ENCODE measurements around the gene PHF1. TPM values are rescaled to one million over a fixed set of nuclear protein-coding genes. Genes with fewer than 3 reads are reported as not detected.

PHF1 gene
- total and polyA plus RNA-seq, 2 of the 13 experiments (the other 11 are each of a cell fraction or from before 2014, with no cell fraction given) = 25.4 to 61.9 TPM

GRCh38 chr6:33392595-33392948, 18.2 kb upstream of the PHF1 start:
- ChIA-PET POLR2A (no interaction called here), CTCF (ENCODE audit: low intra/inter-chr PET ratio, low total read pairs) (no interaction called here)
- TF ChIP-seq ZNF747 (CRISPR knock-in tag; IDR thresholded peaks at IDR 0.05; ENCODE audit: borderline replicate concordance) (0 out of 2 replicates have a peak, but pooled peaks have one; percentile 64), ZBTB46 (CRISPR knock-in tag; IDR thresholded peaks at IDR 0.05; ENCODE audit: borderline replicate concordance) (no peak), SOX13 (IDR thresholded peaks at IDR 0.05) (no peak), SOX13 (CRISPR knock-in tag; conservative IDR thresholded peaks at IDR 0.05 in 1 of 2, IDR thresholded peaks at IDR 0.05 in 1 of 2) (0 out of 4 replicates have a peak, but pooled peaks of 1 of the 2 experiments have one; percentile 1), MEIS1 (CRISPR knock-in tag; IDR thresholded peaks at IDR 0.05; ENCODE audit: borderline replicate concordance) (no peak), FOXA3 (CRISPR knock-in tag; IDR thresholded peaks at IDR 0.05) (0 out of 2 replicates have a peak, but pooled peaks have one; percentile 8), RNF219 (CRISPR knock-in tag; IDR thresholded peaks at IDR 0.05) (no peak), ZMYM3 (CRISPR knock-in tag; IDR thresholded peaks at IDR 0.05) (peak; percentile 42; the same call in 1 of the 2 replicates)
- 8% methylated on average over 5 of the region's 5 CpGs for WGBS (ENCODE audit: low lambda C conversion rate)
- H3K4me2 ChIP-seq (ENCODE audit: low read depth, low read length) = peak overlapping the region; percentile 80
- ATAC-seq (0 out of 3 replicates have a peak, but pooled peaks have one; percentile 8), DNase-seq (ENCODE audit: low spot score) (no peak), FAIRE-seq (no peak)
- H3K36me3 ChIP-seq (replicated peaks in 1 of 2; ENCODE audit: control insufficient read depth in 1 of 2, insufficient read depth in 2 of 2, low read length in 2 of 2) = peaks cover 0 to 2% of the 10 kb centered on the region in 2 experiments; a peak in 2 of 5 replicates
- H3K27me3 ChIP-seq (ENCODE audit: control insufficient read depth in 1 of 2, insufficient read depth in 2 of 2, low read length in 2 of 2) = no peaks in the 10 kb centered on the region; a peak in 1 of 5 replicates
- H3K4me3 ChIP-seq (replicated peaks in 1 of 3; ENCODE audit: insufficient read depth in 1 of 3, low read depth in 2 of 3, low read length in 3 of 3) = peak overlapping the region; percentile 83 to 95 (median 90)
- intact Hi-C loops (cut with micrococcal nuclease; ENCODE audit: unreplicated experiment) = loop anchor here (5.0 kb wide), 1 partner anchor 195 kb away; no protein-coding TSS in a partner anchor
- H3K4me1 ChIP-seq (ENCODE audit: insufficient read depth, low read length) = peaks cover 49% of the 10 kb centered on the region
- peaks cover 54% of the 10 kb centered on the region for H3K79me2 ChIP-seq (ENCODE audit: insufficient read depth, low read length)
- H3K9ac ChIP-seq (ENCODE audit: insufficient read depth, low read depth, low read length) = peak overlapping the region; percentile 90
- H3K27ac ChIP-seq (ENCODE audit: extremely low read length, insufficient read depth, low read length) = peak overlapping the region; percentile 82
- in situ Hi-C loops (cut with HindIII; ENCODE audit: extremely low pct_ligation_motif_present, low pct_unique_long_range_greater_than_20kb) = no loop called here
- H2AFZ ChIP-seq (ENCODE audit: low read length) = no peak overlapping the region
- H3K9me3 ChIP-seq (ENCODE audit: low read length) = no peaks in the 10 kb centered on the region
- H4K20me1 ChIP-seq (ENCODE audit: insufficient read depth, low read length) = no peaks in the 10 kb centered on the region
- no TSS peak for BruUV-seq (replicated peaks)
